Measurements from ENCODE around the gene PIAS1.

DNA sequence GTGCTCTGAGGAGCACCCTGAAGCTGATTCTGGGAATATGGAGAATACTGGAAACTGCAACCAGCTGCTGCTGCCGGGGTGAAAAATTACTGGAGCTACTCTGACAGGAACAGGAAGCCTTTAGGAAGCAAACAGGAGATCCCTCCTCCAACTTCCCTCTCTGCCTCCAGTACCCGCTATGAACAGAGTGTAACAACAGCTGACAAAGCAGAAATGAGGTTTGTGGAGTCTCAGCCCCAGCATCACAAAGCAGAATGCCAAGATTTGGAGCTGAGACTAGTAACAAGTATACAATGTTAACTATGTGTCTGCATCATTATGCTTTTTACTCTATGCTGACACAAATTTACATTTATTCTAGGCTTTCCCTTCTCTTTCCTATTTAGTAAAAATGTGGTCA, 22.7 kb upstream of the PIAS1 start:
- TF ChIP-seq CTCF (IDR thresholded peaks at IDR 0.05) (no peak), POLR2A (IDR thresholded peaks at IDR 0.05) (no peak)

Measured in body of pancreas (tissue), 4 donors.